Gastroesophageal sphincter (tissue), 3 donors: ENCODE data around the gene SLC39A12.

Experiments
- POLR2A ChIP-seq, 2 donors: fragments of 450-650 bp; IDR thresholded peaks; one replicate each; pipeline ENCODE4 v1.6.1; 2017; ENCODE audit warnings: antibody characterized with exemption in 2 of 2, mild to moderate bottlenecking in 2 of 2, moderate library complexity in 1 of 2
- POLR2AphosphoS5 ChIP-seq: sonication (generic); formaldehyde crosslinking; IDR thresholded peaks from one replicate; pipeline ENCODE4 v1.6.1; 2017; ENCODE audit warnings: antibody characterized with exemption
- TF ChIP-seq, protein P1 (sequence below), 4 experiments: fragments of 200-600 bp in 2 of 4; fragments of 450-650 bp in 2 of 4; sonication (generic) in 1 of 4; IDR thresholded peaks; one replicate each; pipeline ENCODE4 v1.5.1; 2017 to 2019; ENCODE audit warnings: antibody characterized with exemption in 4 of 4, mild to moderate bottlenecking in 2 of 4, moderate library complexity in 2 of 4

DNA sequence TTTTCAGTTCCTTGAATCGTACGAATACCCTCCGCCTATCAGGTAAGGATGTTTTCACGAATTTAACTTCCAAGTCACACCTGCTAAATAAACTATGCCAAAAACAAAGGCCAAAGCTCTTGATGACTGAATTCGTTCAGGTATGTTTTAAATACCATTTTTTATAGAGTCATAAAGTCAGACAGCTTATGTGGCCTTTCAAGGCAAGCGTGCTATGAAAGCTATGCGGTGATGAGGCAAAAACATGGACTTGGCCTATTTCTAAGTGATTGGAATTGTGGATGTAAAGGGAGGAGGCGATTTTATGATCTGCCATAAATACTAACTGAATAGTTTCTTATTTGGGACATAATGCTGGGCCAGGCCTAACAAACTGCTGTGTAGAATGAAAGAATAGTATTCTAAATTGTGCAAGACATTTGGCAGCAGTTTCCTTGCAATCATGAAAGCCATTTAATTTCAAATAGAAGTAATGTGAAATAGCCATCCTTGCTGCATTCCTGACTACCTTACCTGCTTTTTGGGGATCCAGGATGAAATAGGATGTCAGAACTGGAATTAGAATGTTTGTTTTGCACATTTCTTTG lies 14.0 kb downstream of the SLC39A12 start:
- TF ChIP-seq, protein P1, sequence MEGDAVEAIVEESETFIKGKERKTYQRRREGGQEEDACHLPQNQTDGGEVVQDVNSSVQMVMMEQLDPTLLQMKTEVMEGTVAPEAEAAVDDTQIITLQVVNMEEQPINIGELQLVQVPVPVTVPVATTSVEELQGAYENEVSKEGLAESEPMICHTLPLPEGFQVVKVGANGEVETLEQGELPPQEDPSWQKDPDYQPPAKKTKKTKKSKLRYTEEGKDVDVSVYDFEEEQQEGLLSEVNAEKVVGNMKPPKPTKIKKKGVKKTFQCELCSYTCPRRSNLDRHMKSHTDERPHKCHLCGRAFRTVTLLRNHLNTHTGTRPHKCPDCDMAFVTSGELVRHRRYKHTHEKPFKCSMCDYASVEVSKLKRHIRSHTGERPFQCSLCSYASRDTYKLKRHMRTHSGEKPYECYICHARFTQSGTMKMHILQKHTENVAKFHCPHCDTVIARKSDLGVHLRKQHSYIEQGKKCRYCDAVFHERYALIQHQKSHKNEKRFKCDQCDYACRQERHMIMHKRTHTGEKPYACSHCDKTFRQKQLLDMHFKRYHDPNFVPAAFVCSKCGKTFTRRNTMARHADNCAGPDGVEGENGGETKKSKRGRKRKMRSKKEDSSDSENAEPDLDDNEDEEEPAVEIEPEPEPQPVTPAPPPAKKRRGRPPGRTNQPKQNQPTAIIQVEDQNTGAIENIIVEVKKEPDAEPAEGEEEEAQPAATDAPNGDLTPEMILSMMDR (IDR thresholded peaks at IDR 0.05): no peak
- TF ChIP-seq POLR2A (IDR thresholded peaks at IDR 0.05): no peak
- no peak for TF ChIP-seq POLR2AphosphoS5
